Measurements from ENCODE around the gene GOLGA8O.
"Not testable (repeated sequence)": the region's sequence is repeated elsewhere in the genome, so short reads cannot be mapped to it uniquely, and the experiment has no call there.

Gene GOLGA8O, protein sequence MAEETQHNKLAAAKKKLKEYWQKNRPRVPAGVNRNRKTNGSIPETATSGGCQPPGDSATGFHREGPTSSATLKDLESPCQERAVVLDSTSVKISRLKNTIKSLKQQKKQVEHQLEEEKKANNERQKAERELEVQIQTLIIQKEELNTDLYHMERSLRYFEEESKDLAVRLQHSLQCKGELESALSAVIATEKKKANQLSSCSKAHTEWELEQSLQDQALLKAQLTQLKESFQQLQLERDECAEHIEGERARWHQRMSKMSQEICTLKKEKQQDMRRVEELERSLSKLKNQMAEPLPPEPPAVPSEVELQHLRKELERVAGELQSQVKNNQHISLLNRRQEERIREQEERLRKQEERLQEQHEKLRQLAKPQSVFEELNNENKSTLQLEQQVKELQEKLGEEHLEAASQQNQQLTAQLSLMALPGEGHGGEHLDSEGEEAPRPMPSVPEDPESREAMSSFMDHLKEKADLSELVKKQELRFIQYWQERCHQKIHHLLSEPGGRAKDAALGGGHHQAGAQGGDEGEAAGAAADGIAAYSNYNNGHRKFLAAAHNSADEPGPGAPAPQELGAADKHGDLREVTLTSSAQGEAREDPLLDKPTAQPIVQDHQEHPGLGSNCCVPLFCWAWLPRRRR

DNA sequence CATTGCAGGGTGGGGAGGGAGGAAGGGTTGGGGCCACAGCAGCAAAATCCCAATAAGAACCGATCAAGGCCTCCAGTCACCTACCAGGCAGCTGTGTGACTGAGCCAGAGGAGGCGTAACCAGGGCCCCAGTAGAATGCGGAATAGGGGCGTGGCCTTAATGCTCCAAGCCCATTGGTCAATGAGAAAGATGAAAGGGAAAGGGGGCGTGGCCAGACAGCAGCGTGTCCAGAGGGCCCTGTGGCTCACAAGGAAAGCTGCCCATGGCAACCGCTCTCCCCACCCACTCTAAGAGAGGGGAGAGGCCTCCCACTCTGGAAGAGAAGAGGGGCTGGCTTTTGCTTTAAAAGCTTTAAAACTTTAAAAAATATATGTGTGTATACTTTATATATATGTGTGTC, at the start of gene GOLGA8O:
Gene GOLGA8O (minus strand): TSS at position 101 of the 400 bp plus-strand sequence. CDS start 98 bp downstream, at position 3.
- DNase-seq (ENCODE audit: low spot score) = not testable (repeated sequence)

DNA sequence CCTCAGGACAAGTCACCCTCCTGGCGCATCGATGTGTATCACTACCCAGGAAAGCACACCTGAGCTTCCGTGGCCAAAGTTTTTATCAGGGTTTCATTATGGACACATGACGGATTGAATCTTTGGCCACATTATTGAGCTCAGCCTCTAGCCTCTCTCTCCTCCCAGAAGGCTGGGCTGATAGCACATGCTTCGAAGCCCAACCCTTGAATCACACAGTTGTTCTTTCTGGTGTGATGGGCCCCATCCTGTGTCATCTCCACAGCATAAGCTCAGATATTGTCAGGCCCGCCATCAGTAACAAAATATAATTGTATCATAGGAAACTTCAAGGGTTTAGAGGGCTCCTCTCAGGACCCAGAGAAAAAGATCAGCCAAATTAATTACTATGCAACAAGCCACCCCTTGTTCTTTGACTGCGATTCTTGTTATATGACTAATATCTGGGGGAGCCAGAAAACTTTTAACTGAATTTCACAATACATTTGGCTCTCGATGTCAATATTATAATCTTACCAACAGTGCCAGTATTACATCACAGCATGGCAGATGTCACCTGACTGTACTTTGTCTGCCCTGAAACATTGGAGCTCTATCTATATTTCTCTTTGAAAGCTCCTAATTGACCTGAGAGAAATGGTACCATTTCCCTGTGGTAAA, 48.8 kb upstream of the GOLGA8O start:
- not testable (repeated sequence) for DNase-seq (ENCODE audit: low spot score)

DNA sequence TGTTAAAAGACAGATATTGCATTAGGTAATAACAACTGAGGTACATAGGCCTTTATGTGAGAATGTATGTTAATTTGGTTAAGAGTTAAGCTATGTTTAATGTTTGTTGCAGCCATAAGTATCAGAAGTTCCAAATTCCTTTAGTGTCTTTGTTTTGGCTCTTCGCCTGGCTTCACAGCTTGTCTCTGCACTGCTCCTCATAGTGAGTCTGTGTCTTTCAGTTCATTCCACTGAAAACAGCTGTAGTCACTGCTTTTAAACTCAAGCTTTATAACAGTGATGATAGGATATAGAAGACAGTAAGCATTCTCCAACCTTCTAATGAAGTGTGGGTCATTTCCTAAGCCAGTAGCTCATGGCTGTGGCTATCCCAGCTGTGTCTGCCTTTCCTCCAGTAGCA, 47.5 kb upstream of the GOLGA8O start:
- DNase-seq (ENCODE audit: low spot score) = not testable (repeated sequence)

DNA sequence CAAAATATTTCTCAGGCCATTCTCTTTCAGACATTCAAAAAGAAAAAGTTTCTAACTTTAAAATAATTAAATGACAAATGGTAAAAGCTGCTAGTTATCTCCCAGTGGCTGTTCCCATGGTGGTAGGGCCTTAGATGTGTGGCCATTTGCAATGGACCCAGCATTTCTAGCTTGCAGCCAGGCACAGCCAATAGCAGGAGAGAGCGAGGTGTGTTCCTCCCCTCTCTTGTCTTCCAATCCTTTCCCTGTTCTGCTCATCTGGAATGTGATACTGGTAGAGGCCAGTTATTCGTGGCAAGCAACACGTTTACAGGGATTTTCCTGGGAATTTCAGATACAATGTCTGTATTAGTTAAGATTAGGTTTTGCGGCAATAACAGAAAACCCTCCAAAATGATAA, 37.3 kb upstream of the GOLGA8O start:
- DNase-seq (ENCODE audit: low spot score) = not testable (repeated sequence)

DNA sequence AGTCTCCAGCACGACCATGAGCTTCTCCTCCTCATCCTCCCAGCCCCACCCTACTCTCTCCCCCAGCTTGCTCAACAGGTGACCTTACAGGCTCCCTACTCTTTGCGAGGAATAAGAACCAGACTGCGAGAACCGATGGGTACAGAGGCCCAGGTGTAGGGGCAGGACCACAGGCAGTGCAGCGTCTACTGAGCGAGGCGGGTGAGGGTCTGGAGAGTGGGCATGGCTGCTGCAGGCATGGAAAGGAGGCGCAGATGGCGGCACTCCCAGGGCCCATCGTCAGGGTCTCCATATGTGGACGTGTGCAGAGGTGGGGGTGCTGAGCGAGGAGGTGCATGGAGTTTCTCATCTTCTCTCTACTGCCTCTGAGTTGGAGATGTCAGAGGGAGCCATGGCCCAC, 31.0 kb upstream of the GOLGA8O start:
- not testable (repeated sequence) for DNase-seq (ENCODE audit: low spot score)

DNA sequence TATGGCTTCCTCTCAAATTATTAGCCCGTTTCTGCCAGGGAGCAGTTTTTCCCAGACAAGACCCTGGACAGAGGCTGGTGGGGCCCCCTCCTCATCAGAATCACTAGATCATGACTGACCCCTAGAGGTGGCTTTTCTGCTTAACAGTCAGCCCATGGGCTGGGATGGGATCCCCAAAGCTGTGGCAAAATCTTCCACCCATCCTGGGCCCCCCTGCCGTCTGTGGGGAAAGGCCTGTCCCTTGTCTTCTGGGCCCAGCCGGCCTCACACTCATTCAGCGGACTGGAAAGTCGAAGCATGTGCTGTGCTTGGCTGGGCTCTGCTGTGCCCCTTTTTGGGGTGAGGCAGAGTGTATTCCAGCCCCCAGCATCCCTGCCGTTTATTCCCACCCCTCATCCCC, 27.9 kb upstream of the GOLGA8O start:
- not testable (repeated sequence) for DNase-seq (ENCODE audit: low spot score)

DNA sequence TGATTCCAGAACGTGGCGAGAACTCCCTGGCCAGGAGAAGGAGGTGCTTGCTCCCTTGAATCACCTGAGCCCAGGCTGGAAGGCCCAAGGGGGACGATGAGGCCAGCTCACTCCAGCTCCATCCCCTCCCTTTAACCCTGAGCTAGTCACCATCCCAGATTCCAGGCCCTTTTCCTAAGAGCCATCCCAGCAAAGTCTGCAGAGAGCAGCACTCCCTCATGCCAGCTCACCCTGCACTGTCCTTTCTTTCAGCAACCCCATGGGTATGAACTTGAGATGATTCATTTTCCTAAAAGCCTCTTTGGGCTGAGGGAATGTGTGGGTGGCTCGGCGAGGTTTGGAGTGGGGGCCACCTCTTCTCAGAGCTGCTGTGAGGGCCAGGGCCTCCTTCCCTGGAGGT, 26.2 kb upstream of the GOLGA8O start:
- not testable (repeated sequence) for DNase-seq (ENCODE audit: low spot score)

DNA sequence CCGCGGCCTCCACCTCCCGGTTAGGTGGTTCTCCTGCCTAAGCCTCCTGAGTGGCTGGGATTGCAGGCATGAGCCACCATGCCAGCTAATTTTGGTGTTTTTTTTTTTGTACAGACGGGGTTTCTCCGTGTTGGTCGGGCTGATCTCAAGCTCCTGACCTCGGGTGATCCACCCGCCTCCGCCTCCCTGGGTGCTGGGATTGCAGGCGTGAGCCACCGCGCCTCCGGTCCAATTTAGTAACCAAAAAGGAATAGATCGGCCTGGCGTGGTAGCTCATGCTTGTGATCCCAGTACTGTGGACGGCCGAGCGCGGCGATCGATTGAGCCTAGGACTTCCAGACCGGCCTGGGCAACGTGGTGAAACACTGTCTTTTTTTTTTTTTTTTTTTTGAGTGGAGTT, 12.6 kb upstream of the GOLGA8O start:
- not testable (repeated sequence) for DNase-seq (ENCODE audit: low spot score)

DNA sequence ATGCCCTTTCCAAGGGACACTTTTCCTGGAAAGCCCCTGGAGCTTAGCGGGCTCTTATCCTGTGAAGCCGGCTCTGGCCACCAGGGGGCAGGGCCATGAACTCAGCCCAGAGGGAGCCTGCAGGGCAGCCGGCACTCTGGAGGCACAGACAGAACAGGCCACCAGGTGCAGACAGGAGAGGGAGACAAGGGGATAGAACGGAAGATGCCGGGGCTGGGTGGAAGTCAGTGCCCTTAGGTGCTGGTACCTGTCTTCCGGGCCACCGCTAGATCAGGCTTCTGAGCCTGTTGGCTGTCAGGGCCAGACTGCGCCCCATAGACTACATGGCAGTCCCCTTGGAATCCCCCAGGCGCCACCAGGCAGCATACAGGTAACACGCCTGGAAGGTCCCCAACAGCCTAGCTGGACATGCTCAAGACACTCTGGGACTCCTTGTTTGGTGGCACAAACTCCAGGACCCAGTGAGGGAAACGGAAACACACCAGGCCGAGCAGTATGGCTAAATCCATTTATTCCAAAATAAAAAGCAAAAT, 14.9 kb downstream of the GOLGA8O start:
- DNase-seq (ENCODE audit: low spot score) = not testable (repeated sequence)

DNA sequence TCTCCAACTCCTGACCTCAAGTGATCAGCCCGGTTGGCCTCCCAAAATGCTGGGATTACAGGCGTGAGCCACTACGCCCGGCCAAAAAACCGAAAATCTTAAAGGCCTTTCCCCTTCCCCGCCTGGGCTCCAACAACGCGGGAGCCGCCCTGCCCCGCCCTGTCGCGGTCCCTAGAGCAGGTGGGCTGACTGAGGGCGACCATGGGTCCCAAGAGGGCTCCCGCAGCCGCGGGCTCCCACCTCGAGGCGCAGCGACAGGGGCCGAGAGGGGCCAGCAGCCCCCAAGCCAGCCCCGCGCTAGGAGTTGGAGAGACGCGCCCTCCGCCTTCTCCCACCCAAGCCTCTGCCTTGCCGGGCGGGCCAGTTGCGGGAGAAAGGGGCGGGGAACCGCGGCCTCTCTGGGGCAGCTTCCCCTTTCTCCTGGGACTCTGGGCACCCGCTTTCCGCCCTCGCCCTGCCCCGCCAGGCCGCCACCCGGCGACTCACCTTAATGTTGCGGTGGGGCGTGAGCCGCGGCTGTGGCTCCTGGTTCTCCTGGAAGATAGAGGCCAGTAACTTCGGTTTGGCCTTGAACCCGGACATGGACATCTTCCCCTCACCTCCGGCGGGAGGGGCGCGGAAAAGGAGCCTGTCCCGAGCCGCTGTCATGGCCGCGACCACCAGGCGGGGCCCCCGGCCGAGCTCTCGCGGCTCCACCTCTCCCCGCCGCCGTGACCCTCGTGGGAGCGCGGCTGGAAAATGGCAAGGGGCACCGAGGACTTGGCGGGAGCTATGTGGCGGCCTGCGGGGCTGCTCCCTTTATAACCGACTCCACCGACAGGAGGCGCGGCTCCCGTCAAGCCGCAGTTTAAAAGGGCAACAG, 21.1 kb downstream of the GOLGA8O start:
- DNase-seq (ENCODE audit: low spot score) = not testable (repeated sequence)

DNA sequence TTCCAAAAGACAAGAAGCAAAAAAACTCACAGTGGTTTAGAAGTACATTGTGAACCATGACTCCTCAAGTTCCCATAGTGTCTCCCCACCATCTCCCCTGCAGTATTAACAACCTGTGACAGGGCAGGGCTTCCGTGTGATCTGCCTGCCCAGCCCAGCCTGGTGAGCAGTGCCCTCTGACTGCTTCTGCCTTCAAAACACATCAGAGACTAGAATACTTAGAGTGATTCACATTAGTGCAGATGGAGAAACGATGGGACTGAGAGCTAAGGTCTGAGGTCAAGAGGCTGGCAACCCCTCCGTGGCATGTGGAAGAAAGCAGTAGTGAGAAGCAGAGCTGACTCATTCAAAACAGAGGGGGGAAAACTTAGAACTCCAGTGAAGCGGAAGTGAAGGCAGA, 27.8 kb downstream of the GOLGA8O start:
- not testable (repeated sequence) for DNase-seq (ENCODE audit: low spot score)

DNA sequence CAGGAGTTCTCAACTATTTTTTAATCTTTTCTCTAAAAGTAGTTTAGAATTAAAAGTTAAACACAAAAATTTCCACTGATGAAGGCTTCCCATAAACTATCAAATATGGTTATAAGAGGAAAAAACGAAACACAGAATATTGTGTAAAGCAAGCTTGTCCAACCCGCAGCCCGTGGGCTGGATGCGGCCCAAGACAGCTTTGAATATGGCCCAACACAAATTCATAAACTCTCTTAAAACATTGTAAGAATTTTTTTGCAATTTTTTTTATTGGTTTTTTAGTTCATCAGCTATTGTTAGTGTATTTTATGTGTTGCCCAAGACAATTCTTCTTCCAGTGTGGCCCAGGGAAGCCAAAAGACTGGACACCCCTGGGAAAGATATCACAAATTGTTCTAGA, 28.9 kb downstream of the GOLGA8O start:
- DNase-seq (ENCODE audit: low spot score) = not testable (repeated sequence)

DNA sequence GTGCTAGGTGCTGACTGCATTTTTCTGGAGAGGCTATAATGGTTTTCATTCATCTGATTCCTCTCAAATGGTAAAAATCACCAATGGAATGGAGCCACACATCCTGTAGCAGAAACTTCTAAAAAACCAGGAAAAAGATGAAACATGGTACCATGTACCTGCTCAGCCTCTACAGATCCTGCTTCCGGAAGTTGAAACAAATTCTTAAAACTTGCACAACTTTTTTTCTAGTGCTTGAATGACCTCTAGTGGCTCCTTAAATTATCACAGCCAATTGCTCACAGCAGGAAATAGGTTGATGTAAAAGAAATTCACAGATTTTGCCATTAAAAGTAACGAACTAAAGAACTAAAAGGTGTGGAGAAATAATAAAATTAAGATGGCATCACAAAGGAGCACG, 47.5 kb downstream of the GOLGA8O start:
- not testable (repeated sequence) for DNase-seq (ENCODE audit: low spot score)

DNA sequence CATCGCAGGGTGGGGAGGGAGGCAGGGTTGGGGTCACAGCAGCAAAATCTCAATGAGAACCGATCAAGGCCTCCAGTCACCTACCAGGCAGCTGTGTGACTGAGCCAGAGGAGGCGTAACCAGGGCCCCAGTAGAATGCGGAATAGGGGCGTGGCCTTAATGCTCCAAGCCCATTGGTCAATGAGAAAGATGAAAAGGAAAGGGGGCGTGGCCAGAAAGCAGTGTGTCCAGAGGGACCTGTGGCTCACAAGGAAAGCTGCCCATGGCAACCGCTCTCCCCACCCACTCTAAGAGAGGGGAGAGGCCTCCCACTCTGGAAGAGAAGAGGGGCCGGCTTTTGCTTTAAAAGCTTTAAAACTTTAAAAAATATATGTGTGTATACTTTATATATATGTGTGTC, 52.2 kb downstream of the GOLGA8O start, which contains the start of gene GOLGA8K:
Gene GOLGA8K (minus strand): TSS at position 101 of the 400 bp plus-strand sequence. CDS start 98 bp downstream, at position 3.
- not testable (repeated sequence) for DNase-seq (ENCODE audit: low spot score)

DNA sequence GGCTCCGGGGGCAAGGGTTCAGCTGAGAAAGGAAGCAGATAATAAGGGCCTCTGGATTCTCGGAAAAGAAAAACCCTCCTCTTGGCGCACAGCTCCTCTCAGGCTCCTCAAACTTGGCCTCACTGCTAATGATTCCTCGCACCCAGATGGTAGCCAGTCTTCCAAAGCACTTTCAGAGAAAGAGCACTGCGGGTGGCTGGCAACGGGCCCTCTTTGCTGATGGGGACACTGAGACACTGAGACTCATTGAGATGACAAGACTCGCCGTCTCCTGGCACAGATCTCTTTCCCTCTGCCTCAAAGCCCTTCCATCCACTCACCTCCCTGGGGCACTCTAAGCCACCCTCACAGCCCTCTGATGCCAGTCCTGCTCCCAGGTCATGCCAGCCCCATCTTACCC, 58.9 kb downstream of the GOLGA8O start:
- not testable (repeated sequence) for DNase-seq (ENCODE audit: low spot score)
